GM12873 (cell line): ENCODE measurements around the gene LCMT1.

Experiments
- TF ChIP-seq, protein P1 (sequence below): IDR thresholded peaks from 2 replicates; pipeline ENCODE4 v1.5.1; 2012; ENCODE audit warnings: low read depth, mild to moderate bottlenecking, moderate library complexity, low read length, control low read depth; ENCODE audit not compliant: insufficient read depth; ENCODE audit errors: missing control alignments

Gene LCMT1

DNA sequence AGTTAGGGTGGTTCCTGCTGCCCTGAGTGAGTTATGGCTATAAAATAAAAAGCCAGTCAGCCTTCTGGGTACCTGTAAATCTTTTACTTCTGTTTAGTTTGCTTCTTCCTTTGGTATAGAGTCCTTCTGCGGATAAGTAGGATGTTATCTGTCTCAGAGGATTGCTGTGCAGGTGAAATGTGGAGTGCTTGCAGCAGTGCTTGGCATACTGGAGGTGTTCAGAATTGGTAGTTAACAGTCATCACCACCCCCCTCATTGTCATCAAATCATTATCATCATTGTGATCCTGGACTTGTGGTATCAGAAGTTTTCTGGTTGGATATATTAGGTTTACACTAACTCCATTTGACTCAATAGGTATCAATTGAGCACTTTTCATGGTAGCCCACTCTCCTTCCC, 2.6 kb downstream of the LCMT1 start:
- TF ChIP-seq, protein P1, sequence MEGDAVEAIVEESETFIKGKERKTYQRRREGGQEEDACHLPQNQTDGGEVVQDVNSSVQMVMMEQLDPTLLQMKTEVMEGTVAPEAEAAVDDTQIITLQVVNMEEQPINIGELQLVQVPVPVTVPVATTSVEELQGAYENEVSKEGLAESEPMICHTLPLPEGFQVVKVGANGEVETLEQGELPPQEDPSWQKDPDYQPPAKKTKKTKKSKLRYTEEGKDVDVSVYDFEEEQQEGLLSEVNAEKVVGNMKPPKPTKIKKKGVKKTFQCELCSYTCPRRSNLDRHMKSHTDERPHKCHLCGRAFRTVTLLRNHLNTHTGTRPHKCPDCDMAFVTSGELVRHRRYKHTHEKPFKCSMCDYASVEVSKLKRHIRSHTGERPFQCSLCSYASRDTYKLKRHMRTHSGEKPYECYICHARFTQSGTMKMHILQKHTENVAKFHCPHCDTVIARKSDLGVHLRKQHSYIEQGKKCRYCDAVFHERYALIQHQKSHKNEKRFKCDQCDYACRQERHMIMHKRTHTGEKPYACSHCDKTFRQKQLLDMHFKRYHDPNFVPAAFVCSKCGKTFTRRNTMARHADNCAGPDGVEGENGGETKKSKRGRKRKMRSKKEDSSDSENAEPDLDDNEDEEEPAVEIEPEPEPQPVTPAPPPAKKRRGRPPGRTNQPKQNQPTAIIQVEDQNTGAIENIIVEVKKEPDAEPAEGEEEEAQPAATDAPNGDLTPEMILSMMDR, result no peak

DNA sequence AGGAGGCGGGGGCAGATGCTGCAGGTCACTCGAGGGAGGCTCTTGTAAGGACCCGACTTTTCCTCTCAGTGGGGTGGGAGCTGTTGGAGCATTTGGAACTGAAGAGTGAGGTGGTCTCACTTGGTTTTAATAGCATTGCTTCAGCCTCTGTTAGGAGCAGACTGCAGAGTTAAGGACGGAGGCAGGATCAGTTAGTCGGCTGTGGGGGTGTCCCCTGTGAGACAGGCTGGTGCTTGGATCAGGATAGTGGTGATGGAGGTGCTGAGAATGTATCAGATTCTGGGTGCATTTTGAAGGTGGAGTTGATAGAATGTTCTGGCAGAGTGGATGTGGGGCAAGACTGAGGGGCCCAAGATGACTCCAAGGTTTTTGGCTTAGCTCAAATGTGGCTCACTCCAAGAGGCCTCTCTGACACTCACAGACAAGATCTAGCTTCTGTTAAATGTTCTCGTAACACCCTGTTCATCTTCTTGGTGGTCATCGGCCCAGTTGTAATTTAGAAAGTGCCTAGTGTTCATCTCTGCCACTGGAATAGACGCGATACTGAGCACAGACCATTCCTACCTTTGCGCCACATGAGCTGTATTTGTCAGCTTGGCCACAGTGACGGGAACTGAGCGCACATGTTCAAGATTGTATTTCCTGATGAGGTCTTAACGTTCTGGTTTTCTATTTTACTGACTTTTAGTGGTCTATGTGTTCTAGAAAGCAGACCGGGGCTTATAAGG, 7.5 kb downstream of the LCMT1 start:
- TF ChIP-seq, protein P1, result no peak

DNA sequence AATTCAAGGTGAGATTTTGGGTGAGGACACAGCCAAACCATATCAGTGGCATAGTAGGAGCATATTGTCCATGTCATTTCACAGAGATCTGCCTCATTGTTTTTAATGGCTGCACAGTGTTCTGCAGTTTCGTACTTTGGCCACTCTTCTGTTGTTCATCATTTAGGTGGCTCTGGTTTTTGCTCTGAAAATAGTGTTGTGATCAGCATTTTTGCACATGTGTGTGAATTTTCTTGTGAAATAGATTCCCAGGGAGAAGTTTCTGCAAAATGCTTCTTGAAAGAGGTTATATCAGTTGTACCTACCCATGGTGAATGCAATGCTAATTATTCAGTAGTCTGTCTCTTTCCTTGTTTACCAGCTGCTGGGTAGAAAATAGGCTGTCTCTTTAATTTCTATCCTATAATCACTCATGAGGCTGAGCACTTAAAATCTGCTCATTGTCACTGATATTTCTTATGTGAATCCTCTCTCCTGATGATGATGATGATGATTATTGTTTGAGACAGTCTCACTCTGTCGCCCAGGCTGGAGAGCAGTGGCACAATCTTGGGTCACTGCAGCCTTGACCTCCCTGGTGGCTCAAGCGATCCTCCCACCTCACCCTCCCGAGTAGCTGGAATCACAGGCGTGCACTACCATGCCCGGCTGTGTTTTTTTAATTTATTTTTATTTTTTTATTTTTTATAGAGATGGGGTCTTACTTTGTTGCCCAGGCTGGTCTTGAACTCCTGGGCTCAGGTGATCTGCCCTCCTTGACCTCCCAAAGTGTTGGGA, 10.5 kb downstream of the LCMT1 start:
- TF ChIP-seq, protein P1, result no peak

DNA sequence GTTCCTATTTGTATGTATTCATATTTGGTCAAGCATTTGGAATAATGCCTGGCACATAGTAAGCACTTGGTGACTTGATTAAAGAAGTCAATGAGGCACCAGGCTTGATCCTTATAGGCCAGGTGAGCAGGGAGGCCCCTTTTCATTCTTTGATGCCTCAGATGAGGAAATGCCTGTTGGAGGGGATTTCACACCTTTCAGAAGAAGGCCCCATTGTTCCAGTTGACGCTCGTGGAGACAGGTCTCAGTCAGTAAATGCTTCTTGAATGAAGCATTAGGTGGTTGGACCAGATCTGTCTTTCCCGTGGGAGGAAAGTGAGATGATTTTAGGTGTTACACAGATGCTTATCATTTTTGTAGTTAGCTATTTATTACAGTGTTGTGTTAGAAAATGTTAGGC, 13.0 kb downstream of the LCMT1 start:
- TF ChIP-seq, protein P1, result no peak

DNA sequence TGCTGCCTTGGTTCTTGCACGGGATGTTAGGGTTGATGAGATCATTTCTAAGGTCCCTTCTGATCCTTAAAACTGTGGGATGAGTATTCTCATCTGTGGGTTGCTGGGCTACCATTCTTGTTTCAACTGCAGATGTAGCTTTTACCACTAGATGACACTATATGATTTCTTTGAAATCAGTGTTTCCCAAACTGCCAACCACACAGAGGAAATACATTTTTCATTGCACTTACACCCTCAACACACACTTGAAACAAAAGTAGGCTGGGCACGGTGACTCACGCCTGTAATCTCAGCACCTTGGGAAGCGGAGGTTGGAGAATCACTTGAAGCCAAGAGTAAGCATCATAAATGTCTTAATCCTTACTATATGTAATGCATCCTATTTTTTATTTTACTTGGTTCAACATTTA, 15.3 kb downstream of the LCMT1 start:
- TF ChIP-seq, protein P1, result peak; percentile 62

DNA sequence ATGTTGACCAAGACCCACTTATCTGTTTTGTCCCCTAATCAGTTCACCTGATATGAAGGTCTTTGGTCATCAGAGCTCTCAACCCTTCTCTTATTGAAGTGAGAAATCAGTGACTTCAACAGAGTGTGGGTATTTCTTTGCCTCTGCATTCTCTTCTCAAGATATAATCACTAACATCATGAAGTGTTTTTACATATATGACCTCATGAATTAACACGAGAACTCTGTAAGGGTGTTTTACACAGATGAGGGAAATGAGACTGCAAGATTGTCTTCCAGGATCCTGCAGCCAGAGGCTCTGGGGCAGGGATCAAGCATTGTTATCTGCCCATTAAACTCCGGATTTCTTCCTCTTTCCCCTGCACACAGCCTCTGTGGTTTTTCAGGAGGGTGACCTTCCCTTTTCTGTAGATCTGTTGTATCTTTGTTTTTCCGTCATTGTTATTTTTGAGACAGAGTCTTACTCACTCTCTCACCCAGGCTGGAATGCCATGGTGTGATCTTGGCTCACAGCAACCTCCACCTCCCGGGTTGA, 22.7 kb downstream of the LCMT1 start:
- TF ChIP-seq, protein P1, result no peak

DNA sequence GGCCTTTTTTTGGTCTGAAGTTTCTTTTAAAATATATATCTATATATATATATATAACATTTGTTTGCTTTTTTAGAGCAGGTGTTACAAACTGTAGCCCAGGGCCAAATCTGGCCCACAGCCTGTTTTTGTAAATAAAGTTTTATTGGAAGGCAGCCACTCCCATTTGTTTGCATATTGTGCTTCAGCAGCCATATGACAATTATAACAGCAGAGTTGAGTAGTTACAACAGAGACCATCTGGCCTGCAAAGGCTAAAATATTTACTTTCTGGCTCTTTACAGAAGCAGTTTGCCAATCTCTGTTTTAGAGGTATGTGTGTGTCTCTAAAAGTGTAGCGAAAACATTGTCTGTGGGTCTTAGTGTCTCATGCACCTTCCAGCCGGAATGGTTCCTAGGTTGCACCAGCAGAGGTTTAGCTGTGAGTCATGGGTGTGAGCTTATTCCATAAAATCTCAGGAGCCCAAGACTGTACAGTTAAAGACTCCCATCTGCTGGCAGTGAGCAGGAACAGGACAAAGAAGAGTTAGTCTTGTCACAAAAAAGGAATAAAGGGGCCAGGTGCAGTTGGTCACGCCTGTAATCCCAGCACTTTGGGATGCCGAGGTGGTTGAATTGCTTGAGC, 23.8 kb downstream of the LCMT1 start:
- TF ChIP-seq, protein P1, result no peak
